22Rv1 (cell line): ENCODE data around the gene CEP41.

Experiments used
- CTCF ChIP-seq: fragments of 450-650 bp; IDR thresholded peaks from 2 replicates; pipeline ENCODE4 v1.5.1; 2017; ENCODE audit warnings: mild to moderate bottlenecking
- ZFX ChIP-seq: fragments of 450-650 bp; IDR thresholded peaks from 2 replicates; pipeline ENCODE4 v1.6.1; 2017; ENCODE audit warnings: antibody characterized with exemption, borderline replicate concordance

DNA sequence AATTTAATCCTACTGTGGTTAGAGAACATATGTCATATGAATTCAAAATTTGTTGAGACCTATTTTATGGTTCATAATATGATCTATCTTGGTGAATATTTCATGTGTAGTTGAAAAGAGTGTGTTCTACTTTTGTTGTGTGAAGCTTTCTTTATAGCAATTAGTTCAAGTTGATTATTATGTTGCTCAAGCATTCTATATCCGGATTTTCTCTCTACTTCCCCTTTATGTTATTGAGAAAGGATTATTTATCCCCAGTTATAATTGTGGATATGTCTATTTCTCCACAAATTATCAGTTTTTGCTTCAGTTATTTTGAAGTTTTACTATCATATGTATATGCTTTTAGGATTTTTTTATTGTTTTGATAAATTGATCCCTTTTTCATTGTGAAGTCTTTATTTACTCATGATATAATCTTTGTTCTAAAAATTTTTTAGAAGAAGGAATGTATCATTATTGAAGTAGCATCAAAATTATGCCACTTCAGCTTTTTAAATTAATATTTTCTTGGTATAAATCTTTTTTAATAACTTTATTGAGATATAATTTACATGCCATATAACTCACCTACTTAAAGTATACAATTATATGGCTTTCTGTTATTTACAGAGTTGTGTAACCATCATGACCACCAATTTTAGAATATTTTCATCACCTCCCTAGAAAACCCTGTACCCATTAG lies 39.0 kb upstream of the CEP41 start:
- TF ChIP-seq CTCF: no peak
- no peak for TF ChIP-seq ZFX
